Astrocyte of the spinal cord (primary cell): ENCODE results near the gene RPL7A.
A peak's percentile ranks its signal among the peaks of the same experiment; 100 is the strongest.

Experiments used
- DNase-seq: peaks from one replicate; pipeline ENCODE4 v3.0.0; 2011; ENCODE audit warnings: low read depth, low spot score
- H3K4me3 ChIP-seq: 2 replicates; pipeline ENCODE4 v1.5.1; 2011; ENCODE audit warnings: low read depth, mild to moderate bottlenecking, low read length, moderate library complexity
- CTCF ChIP-seq: IDR thresholded peaks from 2 replicates; pipeline ENCODE4 v1.5.1; 2012; ENCODE audit warnings: low read depth, mild to moderate bottlenecking, low read length, inconsistent platforms
- in situ Hi-C: cut with HindIII; loops from 2 replicates; pipeline ENCODE4 v1.10.0; 2017; ENCODE audit warnings: low sequenced_read_pairs

Gene RPL7A

GRCh38 chr9:133342069-133342406 is 6.0 kb upstream of the RPL7A start:
- DNase-seq = no peak
- no peak overlapping the region for H3K4me3 ChIP-seq
- peak; percentile 28 for TF ChIP-seq CTCF
- in situ Hi-C loops = no loop called here

- TF ChIP-seq CTCF = peak; percentile 29
- in situ Hi-C loops = no loop called here
- H3K4me3 ChIP-seq = no peak overlapping the region
- no peak for DNase-seq
Observed at GRCh38 chr9:133342570-133342969, 5.4 kb upstream of the RPL7A start.

GRCh38 chr9:133344071-133344470 is 3.9 kb upstream of the RPL7A start:
- H3K4me3 ChIP-seq = no peak overlapping the region
- in situ Hi-C loops = no loop called here

GRCh38 chr9:133344979-133345378 is 3.0 kb upstream of the RPL7A start:
- TF ChIP-seq CTCF = no peak
- H3K4me3 ChIP-seq = no peak overlapping the region
- in situ Hi-C loops = no loop called here
- no peak for DNase-seq

More at GRCh38 chr9:133344071-133344470, 3.9 kb upstream of the RPL7A start:
- TF ChIP-seq CTCF = no peak
- DNase-seq = no peak

- in situ Hi-C loops = no loop called here
- H3K4me3 ChIP-seq = no peak overlapping the region
- DNase-seq = no peak
- no peak for TF ChIP-seq CTCF
Observed at GRCh38 chr9:133345596-133345995, 2.4 kb upstream of the RPL7A start.

- no peak for TF ChIP-seq CTCF
- H3K4me3 ChIP-seq = peak overlapping the region; percentile 100
- no peak for DNase-seq
- in situ Hi-C loops = no loop called here
Observed at GRCh38 chr9:133346021-133346785, 1.8 kb upstream of the RPL7A start.
